ENCODE data around the gene PPP1R15B.

Gene PPP1R15B

GRCh38 chr1:204420039-204421004 is 8.7 kb upstream of the PPP1R15B start:
- no peak for DNase-seq

GRCh38 chr1:204419064-204419403 is 7.4 kb upstream of the PPP1R15B start:
- no peak for DNase-seq

- no peak for DNase-seq
These were observed 6.8 kb upstream of the PPP1R15B start for GRCh38 chr1:204418174-204419063.

- peak; percentile 14 for DNase-seq
These were observed 5.7 kb upstream of the PPP1R15B start for GRCh38 chr1:204417074-204417997.

GRCh38 chr1:204416589-204417073 is 5.0 kb upstream of the PPP1R15B start:
- DNase-seq = no peak

GRCh38 chr1:204415351-204415750 is 3.7 kb upstream of the PPP1R15B start:
- DNase-seq = no peak

GRCh38 chr1:204414016-204414415 is 2.4 kb upstream of the PPP1R15B start:
- DNase-seq = no peak

- DNase-seq = no peak
These were observed 1.5 kb upstream of the PPP1R15B start for GRCh38 chr1:204413170-204413535.

GRCh38 chr1:204410688-204411450 is 748 bp downstream of the PPP1R15B start:
- peak; percentile 17 for DNase-seq

GRCh38 chr1:204409836-204410687 is 1.6 kb downstream of the PPP1R15B start:
- DNase-seq = no peak

- DNase-seq = no peak
These were observed 2.5 kb downstream of the PPP1R15B start for GRCh38 chr1:204409123-204409522.

GRCh38 chr1:204408602-204409001 is 3.0 kb downstream of the PPP1R15B start:
- DNase-seq = no peak

GRCh38 chr1:204408074-204408507 is 3.5 kb downstream of the PPP1R15B start:
- DNase-seq = no peak

GRCh38 chr1:204407295-204407971 is 4.2 kb downstream of the PPP1R15B start:
- DNase-seq = no peak

- DNase-seq = no peak
These were observed 5.0 kb downstream of the PPP1R15B start for GRCh38 chr1:204406621-204407020.

- DNase-seq = no peak
These were observed 5.6 kb downstream of the PPP1R15B start for GRCh38 chr1:204405988-204406387.

GRCh38 chr1:204404629-204405028 is 7.0 kb downstream of the PPP1R15B start:
- DNase-seq = no peak

GRCh38 chr1:204402391-204402790 is 9.2 kb downstream of the PPP1R15B start:
- no peak for DNase-seq

GRCh38 chr1:204401730-204402129 is 9.9 kb downstream of the PPP1R15B start:
- DNase-seq = no peak

Data from stimulated activated CD4-positive, alpha-beta T cell treated with anti-CD3 and anti-CD28 coated beads, Interleukin-12 subunit alpha, Interleukin-12 subunit beta, amount 100 ng/mL, for 4 hours (primary cell).